RWPE1 (cell line): ENCODE results near the gene DFFB.

Experiments used
- CTCF ChIA-PET: fragments of 350-600 bp; sonication (Branson Sonifier 250); formaldehyde crosslinking; extraction: SDS; loops from one replicate; lab custom pipeline; 2021; lab: Yijun Ruan, JAX
- POLR2A ChIA-PET: fragments of 400-600 bp; formaldehyde crosslinking; extraction: SDS; loops from one replicate; lab custom pipeline; 2020; ENCODE audit warnings: antibody characterized with exemption; ENCODE audit not compliant: low non-redundant PET; lab: Yijun Ruan, JAX
- DNase-seq: peaks from one replicate; pipeline ENCODE4 v3.0.0; 2012; ENCODE audit warnings: low spot score
- H3K27ac ChIP-seq: fragments of 450-650 bp; 2 replicates; pipeline ENCODE4 v1.5.1; 2017
- TF ChIP-seq, protein P1 (sequence below): fragments of 450-650 bp; conservative IDR thresholded peaks from 2 replicates; pipeline ENCODE4 v1.5.1; 2017; ENCODE audit warnings: low read depth, mild to moderate bottlenecking

The DFFB gene

DNA sequence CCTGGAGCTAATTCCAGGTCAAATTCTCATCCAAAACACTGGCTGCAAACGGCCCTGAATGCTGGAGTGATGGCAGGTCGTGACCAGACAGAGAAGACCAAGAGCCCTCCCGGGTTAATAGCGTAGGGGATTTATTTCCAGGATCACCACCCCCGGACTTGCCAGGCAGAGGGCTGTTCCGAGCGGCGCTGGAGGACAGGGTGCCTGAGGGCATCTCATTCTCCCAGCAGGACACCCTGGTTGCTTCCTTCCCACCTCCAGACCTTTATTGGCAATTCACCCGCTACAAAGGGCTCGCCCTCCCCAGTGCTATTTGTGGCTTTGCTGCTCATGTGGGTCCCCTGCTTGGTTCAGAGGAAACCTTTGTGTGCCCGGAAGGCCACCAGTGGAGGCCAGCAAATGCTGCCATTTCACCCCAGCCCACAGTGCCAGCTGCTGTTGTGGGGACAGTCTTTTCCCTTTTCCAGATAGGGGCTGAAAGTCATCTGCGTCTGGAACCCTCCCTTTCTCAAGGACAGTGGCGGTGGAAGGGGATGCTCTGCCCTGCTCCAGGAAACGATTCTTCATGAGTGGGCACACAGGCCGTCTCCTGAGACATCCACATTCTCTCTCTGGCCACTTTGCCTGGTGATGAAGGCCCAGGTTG is 61.8 kb downstream of the DFFB start:
- POLR2A ChIA-PET: no interaction called here
- H3K27ac ChIP-seq: no peak overlapping the region

DNA sequence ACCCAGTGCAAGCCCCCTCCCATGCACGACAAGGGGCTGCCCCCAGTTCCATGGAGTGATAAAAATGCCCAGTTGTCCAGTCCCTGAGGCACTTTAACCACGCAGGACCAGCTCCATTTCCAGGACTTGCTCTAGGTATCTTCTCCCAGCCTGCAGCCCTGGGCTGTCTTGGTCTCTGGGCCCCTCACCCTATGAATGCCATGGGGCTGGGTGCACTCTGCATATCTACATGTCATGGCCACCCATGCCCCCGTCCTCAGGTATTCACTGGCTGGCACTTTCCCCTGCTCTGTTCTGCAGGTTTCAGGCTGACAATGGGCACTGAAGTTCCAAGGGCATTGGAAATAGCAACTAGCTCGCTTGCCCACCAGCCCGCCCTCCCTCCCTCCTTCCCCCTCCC is 62.4 kb downstream of the DFFB start:
- TF ChIP-seq, protein P1, sequence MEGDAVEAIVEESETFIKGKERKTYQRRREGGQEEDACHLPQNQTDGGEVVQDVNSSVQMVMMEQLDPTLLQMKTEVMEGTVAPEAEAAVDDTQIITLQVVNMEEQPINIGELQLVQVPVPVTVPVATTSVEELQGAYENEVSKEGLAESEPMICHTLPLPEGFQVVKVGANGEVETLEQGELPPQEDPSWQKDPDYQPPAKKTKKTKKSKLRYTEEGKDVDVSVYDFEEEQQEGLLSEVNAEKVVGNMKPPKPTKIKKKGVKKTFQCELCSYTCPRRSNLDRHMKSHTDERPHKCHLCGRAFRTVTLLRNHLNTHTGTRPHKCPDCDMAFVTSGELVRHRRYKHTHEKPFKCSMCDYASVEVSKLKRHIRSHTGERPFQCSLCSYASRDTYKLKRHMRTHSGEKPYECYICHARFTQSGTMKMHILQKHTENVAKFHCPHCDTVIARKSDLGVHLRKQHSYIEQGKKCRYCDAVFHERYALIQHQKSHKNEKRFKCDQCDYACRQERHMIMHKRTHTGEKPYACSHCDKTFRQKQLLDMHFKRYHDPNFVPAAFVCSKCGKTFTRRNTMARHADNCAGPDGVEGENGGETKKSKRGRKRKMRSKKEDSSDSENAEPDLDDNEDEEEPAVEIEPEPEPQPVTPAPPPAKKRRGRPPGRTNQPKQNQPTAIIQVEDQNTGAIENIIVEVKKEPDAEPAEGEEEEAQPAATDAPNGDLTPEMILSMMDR: no peak
- POLR2A ChIA-PET: no interaction called here
- no peak for DNase-seq
- CTCF ChIA-PET: no interaction called here
- H3K27ac ChIP-seq: no peak overlapping the region

More for the DNA sequence above, 61.8 kb downstream of the DFFB start:
- DNase-seq: no peak
- TF ChIP-seq, protein P1: no peak
- CTCF ChIA-PET: no interaction called here

DNA sequence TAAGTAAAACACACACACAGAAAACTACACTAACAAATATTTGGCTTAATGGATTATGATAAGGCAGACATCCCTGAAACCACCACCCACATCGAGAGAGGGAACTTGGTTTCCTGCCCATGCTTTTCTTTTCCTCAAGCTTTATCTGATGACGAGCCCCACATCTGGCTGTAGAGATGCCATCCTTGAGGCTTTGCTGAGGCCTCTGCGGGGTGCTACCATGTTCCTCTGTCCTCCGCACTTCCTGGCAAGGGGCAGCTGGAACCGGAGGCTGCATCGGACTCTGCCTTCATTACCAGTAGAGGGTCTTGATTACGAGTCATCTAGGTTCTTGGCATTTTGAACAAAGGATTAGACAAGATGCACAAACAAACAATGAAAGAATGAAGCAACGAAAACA is 64.5 kb downstream of the DFFB start:
- CTCF ChIA-PET: interaction anchor here (1.4 kb wide), 1 partner anchor 10 kb away, joined by 4 read pairs; no protein-coding TSS in a partner anchor
- no peak overlapping the region for H3K27ac ChIP-seq
- POLR2A ChIA-PET: no interaction called here

DNA sequence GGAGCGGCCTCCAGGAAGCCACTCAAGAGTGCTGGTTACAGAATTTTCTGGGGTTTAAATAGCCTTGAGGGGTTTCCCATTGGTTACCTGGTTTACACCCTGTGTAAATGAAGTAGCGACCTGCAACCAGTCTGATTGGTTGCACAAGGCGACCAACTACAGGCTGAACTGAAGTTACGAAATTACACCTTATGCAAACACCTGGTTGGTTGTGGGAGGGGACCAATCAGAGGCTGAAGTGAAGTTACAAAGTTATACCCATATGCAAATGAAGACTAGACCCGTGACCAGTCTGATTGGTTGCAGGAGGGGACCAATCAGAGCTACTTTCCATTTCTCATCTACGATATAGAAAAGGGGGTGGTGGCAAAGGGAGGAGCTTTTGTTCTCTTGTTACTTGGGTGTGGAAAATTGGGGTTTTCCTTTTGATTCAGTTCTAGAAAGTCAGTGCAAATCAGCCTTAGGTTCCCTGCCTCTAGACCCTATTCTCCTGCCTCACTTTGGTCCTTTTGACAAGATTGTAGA is 65.0 kb downstream of the DFFB start:
- POLR2A ChIA-PET: no interaction called here
- no peak for DNase-seq
- CTCF ChIA-PET: interaction anchor here (1.4 kb wide), 1 partner anchor 10 kb away, joined by 4 read pairs; no protein-coding TSS in a partner anchor
- TF ChIP-seq, protein P1: no peak
- no peak overlapping the region for H3K27ac ChIP-seq

More for the DNA sequence above, 64.5 kb downstream of the DFFB start:
- TF ChIP-seq, protein P1: no peak
- DNase-seq: no peak

DNA sequence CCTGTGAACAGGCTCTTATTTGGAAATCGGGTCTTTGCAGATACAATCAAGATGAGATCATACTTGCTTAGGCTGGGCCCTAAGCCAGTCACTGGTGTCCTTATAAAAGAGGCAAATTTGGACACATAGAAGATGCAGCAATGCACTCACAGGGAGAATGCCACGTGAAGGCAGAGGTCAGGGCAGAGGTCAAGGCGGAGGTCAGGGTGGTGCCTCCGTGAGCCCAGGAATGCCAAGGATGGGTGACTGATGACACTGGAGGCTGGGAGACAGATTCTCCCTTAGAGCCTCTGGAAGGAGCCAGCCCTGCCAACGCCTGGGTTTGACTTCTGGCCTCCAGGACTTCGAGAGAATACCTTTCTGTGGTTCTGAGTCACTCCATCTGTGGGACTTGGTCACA is 65.6 kb downstream of the DFFB start:
- TF ChIP-seq, protein P1: no peak
- H3K27ac ChIP-seq: no peak overlapping the region
- DNase-seq: no peak
- ChIA-PET POLR2A (no interaction called here), CTCF (no interaction called here)

DNA sequence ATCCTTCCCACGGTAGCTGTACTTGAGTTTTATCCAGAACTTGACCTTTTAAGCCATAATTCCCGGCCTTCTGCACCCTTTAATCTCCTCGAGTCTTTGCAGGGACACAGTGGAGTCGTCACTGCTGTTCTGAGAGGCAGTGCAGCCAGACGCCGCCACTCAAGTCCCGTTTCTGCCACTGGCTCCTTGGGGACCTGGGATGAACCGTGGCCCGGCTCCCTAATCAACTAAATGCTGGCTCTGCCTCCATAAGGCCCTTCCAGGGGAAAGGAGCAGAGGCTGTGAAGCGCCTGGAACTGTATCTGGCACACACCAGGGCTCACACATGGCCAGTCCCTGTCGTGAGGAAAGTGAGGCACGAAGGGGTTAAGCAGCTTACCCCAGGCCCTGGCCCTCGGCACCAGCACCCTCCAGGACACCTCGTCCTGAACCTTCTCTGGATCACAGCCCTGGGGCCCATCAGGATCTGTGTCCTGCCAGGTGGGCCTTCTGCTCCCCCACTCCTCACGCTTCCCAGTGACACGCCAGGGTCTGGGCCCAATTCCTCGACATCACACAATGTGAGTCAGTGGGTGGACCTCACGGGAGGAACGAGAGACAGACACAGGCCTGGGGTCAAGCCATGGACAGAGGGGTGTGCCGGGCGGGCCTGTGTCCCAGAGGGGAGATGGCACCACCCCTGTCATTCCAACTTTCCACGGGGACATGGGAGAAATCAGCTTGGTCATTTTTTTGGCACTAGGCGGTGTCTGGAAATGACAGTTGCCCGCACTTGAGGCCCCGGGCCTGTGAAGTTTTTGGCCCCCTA is 66.3 kb downstream of the DFFB start:
- TF ChIP-seq, protein P1: no peak
- ChIA-PET POLR2A (no interaction called here), CTCF (no interaction called here)
- no peak overlapping the region for H3K27ac ChIP-seq
- DNase-seq: no peak
